ENCODE data around the gene RBM18.

Gene RBM18

GRCh38 chr9:122192914-122193525 lies 71.6 kb downstream of the RBM18 start:
- no peaks in the 10 kb centered on the region for H3K4me1 Mint-ChIP-seq
- H3K9me3 Mint-ChIP-seq = no peaks in the 10 kb centered on the region
- no peak for DNase-seq
- H3K27ac Mint-ChIP-seq = no peak overlapping the region
- H3K27me3 Mint-ChIP-seq = peaks cover 7% of the 10 kb centered on the region
- CTCF ChIA-PET = no interaction called here
- no peaks in the 10 kb centered on the region for H3K36me3 Mint-ChIP-seq
- no peak overlapping the region for H3K4me3 Mint-ChIP-seq

- DNase-seq = no peak
- CTCF ChIA-PET = no interaction called here
- no peak overlapping the region for H3K4me3 Mint-ChIP-seq
- H3K36me3 Mint-ChIP-seq = no peaks in the 10 kb centered on the region
- no peak overlapping the region for H3K27ac Mint-ChIP-seq
- H3K9me3 Mint-ChIP-seq = no peaks in the 10 kb centered on the region
- H3K27me3 Mint-ChIP-seq = peaks cover 4% of the 10 kb centered on the region
- no peaks in the 10 kb centered on the region for H3K4me1 Mint-ChIP-seq
Observed at GRCh38 chr9:122192261-122192875, 72.3 kb downstream of the RBM18 start.

- Mint-ChIP-seq H3K4me1 (no peaks in the 10 kb centered on the region), H3K27me3 (peaks cover 5% of the 10 kb centered on the region), H3K36me3 (no peaks in the 10 kb centered on the region), H3K27ac (no peak overlapping the region), H3K4me3 (no peak overlapping the region), H3K9me3 (no peaks in the 10 kb centered on the region)
- DNase-seq = no peak
- CTCF ChIA-PET = no interaction called here
Observed at GRCh38 chr9:122191584-122191983, 73.1 kb downstream of the RBM18 start.

GRCh38 chr9:122190597-122191381 lies 73.9 kb downstream of the RBM18 start:
- no peak overlapping the region for H3K4me3 Mint-ChIP-seq
- H3K9me3 Mint-ChIP-seq = no peaks in the 10 kb centered on the region
- no peaks in the 10 kb centered on the region for H3K4me1 Mint-ChIP-seq
- H3K36me3 Mint-ChIP-seq = no peaks in the 10 kb centered on the region
- peak; percentile 27 for DNase-seq
- H3K27ac Mint-ChIP-seq = no peak overlapping the region
- H3K27me3 Mint-ChIP-seq = peaks cover 8% of the 10 kb centered on the region
- CTCF ChIA-PET = no interaction called here

- no peaks in the 10 kb centered on the region for H3K36me3 Mint-ChIP-seq
- H3K27me3 Mint-ChIP-seq = peaks cover 11% of the 10 kb centered on the region
- no peak overlapping the region for H3K27ac Mint-ChIP-seq
- H3K9me3 Mint-ChIP-seq = no peaks in the 10 kb centered on the region
- CTCF ChIA-PET = no interaction called here
- H3K4me3 Mint-ChIP-seq = no peak overlapping the region
- no peaks in the 10 kb centered on the region for H3K4me1 Mint-ChIP-seq
- DNase-seq = no peak
Observed at GRCh38 chr9:122188369-122188768, 76.3 kb downstream of the RBM18 start.

Data from activated naive CD4-positive, alpha-beta T cell treated with anti-CD3 and anti-CD28 coated beads, Interleukin-2, amount 10 ng/mL, durations not matched to agents 7 days and 5 days (primary cell).